GM19238 (cell line): ENCODE data around the gene DHRS4.

Experiments used
- DNase-seq: peaks from one replicate; pipeline ENCODE4 v3.0.0; 2011; ENCODE audit warnings: low spot score; ENCODE audit not compliant: insufficient read length

The DHRS4 gene

DNA sequence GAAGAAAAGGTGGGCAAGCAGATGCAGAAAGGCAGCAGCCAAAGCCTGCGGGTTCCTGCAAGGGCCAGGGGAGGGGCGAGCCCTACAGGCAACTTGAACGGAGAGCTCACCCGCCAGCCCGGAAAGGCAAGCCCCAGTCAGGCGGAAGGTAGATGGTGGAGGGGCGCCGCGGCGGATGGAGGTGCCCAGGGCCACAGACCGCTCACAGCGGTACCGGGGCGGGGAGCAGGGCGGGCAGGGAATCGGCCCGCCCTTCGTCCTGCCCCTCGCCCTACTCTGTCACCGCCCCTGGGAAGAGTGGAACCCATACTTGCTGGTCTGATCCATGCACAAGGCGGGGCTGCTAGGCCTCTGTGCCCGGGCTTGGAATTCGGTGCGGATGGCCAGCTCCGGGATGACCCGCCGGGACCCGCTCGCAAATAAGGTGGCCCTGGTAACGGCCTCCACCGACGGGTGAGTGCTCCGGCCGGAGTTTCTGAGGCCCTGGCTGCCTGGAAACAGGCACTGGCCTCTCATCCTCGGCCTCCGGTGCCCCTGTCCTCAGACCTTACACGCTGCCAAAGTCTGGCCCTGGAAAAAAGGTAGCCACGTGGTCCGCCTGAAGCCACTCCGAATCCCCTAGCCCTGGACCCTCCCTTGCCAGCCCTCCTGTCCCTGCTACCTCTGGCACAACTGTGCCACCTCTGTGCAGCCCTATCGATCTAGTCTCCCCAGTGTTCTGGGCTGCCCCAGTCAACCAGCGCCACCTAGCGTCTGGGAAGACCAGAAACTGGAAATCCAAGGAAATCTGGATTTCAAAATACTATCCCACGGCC is at the start of gene DHRS4:
Gene DHRS4 (plus strand): TSS at position 307 of the 815 bp plus-strand sequence. CDS start 19 bp downstream, at position 326.
- DNase-seq: peak; percentile 56

DNA sequence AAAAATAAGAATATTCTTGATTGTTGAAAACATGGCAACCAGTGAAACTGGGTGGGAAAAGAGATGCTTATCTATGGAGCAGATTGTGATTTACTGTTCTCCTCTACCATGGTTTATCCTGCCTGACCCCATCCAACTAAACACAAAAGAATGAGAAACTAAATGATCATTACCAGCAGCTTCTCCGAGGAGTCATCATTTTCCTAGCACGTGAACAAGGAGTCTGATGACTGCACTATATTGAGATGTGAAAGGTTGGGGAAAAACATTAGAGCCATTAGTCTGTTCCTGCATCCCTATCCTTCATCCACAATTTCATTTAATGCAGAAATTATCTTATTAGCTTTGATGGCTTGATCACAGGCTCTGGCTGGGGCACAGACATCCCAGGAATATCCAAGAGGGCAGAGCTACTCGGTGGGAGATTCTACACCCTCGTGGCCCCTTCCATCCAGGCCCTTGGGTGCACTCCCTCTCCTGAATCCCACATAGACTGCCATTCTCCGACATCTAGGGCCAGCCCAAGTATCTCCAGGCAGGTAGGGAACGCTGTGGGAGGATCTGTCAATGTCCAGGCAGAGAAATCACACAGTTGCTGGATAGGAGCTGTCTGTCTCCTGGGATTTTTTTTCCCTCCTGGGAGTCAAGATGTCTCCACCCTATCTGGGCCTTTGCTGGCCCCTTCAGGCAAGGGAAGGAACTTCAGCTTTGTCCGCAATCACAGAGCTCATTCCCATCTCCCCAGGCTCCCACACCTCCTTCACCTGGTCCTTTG is 43.3 kb upstream of the DHRS4 start:
- peak; percentile 32 for DNase-seq

DNA sequence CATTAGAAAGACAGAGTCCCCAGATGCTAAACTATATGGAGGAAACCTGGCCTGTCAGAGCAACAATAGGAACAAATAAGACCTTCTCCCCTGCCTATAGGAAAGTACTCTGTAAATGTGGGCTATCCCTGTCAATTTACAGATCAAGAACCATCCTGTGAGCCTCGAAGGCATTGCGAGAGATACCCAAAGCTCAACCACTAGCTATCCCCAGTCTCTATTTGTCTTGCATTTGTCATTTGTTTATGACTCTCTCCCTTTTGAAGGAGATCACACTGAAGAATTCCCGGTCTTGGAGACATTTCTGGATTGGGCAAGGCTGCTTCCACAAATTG is 42.7 kb upstream of the DHRS4 start:
- DNase-seq: no peak

DNA sequence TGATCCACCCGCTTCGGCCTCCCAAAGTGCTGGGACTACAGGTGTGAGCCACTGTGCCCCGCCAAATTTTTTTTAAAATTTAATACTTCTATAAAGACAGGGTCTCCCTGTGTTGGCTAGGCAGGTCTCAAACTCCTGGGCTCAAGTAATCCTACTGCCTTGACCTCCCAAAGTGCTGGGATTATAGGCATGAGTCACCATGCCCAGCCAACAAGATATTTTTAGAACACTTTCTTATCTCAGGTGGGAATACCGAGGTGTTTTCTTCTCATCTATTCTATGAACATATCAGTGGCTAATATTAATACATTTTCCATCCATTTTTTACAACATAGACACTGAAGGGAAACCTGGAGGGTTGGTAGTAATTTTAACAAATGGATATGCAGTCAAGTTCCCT is 38.0 kb upstream of the DHRS4 start:
- no peak for DNase-seq

DNA sequence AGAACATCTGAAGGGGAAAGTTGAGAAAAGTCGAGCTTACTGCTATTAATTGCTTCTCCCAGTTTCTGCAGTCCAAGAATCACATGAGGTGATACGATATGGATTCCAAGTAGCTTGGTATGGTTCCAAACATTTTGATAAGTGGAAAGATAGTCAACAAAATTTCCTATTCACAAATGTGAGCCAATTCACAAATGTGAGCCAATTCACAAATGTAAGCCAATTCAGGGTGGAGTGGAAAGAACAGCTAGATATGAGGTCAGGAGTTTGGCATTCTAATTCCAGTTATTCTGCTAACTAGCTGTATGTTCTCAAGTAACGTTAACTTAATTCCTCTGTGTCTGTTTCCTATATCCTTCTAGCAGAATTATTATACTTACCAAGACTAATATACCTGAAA is 37.6 kb upstream of the DHRS4 start:
- DNase-seq: no peak

DNA sequence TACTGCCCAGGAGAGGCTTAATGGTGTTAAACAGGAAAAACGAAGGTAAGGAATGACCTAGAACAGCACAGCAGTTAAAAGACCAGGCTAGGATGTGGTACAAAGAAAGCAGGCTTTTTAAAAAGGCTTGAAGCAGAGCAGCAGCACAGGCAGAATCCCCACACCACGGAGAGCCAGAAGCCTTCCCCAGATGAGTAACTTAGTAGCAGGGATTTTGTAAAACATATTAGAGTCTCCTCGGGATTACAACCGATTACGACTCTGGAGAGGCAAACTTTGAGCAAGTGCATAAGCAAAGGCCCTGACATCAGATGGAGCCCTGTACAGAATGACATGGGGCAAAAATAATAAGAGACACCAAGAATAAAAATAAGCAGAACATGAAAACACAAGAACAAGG is 37.1 kb upstream of the DHRS4 start:
- DNase-seq: no peak

DNA sequence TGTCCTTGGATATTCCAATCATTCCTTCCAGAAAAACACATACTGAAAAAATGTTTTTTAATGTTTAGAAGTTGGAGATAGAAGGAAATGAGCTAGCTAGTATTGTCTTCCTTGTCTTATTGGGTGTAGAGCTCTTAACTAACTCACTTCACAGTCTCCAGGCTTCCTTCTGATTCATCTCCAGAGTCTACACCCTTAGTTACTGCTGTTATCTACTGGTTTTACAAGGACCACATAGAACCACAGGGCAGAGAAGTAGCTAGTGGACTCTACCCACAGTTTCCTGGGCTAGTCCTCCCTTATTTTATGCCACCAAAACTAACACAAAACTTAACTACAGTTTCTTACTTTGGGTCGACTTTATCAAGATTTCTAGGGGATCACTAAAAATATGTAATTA is 31.0 kb upstream of the DHRS4 start:
- no peak for DNase-seq

DNA sequence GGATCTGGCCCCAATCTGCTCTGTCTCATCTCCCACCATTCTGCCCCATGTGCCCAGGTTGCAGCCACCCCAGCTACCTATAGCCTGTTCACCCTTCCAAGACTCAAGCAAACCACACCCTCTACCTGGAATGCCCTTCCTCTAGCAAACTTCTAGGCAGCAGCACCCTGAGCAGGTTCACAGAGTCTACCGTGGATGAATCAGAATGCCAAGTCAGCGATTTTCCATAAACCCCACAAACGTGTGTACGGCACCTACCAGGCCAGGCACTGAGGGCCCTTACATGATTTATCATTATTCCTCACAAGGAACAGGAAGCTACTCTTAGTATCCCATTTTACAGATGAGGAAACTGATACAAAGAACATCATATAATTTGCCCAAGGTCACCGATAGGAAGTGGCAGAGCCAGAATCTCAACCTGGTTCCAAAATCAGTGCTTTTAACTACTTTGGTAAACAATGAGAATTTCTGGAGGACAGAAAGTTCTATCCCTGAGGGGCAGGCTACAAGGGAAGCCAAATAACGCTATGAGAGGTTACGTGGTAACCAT is 28.0 kb upstream of the DHRS4 start:
- DNase-seq: no peak

DNA sequence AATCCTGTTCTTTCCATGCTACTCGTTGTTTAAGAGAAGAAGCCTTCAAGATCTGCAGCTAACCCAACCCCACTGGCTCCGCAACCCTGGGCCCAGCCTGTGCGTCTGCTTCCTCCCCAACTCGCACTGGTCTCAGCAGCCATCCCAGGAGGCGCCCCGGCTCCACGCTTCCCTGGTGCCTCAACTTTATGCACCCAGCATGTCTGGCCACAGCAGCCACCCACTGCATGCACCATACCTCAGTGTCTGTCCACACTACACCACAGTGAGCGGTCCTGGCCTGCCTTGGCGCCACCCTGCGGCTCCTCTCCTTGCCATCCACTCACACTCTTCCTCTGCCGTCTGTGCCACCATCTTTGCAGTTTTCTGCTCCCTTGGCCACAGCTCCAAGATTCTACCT is 27.0 kb upstream of the DHRS4 start:
- no peak for DNase-seq

DNA sequence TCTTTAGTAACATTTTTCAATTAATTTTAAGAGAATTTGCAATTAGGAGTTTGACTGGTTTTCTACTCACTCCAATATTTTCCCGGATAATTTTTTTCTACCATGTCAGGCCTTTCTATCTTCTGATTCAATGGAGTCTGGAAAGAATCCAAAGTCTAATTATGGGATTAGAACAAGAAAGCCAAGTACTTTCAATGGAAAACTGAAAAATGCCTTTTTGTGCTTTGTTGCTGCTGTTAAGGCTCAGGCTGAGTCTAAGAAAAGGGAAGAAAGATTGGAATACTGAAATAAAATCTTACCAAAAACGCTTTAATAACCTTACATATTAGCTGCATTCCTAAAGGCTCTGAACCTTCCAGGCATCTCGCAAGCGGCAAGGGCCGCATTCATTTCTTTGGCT is 24.4 kb upstream of the DHRS4 start:
- no peak for DNase-seq

DNA sequence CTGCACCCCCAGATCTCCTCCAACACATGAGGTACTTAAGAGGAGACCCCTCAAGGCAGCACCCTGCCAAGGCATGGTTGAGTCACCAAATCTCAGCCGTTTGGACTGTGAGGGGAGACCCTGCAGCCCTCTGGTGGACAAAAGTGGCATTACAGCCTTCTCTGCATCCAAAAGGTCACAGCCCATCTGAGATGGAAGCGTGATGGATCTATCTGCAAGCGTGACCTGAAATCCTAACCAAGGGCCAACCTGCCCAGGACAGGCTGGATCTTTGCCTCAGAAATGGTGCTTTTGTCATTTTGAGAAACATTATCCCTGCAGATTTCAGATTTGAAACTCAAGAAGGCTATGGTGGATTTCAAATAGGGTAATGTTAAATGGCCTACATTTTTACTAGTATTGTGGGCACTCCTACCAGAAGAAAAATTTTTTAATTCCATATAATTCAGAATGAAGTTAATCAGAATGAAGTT is 23.7 kb upstream of the DHRS4 start:
- peak; percentile 73 for DNase-seq

DNA sequence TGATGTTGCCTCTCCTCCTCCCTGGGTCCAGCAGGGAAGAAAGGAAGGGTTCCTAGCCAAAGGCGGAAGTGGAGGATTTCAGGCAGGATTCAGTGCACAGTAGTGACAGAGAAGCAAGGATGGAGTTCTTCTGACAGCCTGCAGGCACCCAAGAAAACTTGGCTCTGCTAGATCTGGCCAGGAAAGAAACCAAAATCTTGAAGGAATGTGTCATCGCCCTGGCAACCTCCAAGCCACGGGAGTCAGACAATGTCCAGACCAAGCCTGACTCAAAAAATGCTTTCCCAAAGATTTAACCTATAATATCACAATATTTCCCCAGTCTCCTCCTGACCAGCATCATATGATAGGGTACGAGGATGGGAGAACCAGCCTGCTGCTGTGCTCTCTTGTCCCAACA is 22.8 kb upstream of the DHRS4 start:
- no peak for DNase-seq

DNA sequence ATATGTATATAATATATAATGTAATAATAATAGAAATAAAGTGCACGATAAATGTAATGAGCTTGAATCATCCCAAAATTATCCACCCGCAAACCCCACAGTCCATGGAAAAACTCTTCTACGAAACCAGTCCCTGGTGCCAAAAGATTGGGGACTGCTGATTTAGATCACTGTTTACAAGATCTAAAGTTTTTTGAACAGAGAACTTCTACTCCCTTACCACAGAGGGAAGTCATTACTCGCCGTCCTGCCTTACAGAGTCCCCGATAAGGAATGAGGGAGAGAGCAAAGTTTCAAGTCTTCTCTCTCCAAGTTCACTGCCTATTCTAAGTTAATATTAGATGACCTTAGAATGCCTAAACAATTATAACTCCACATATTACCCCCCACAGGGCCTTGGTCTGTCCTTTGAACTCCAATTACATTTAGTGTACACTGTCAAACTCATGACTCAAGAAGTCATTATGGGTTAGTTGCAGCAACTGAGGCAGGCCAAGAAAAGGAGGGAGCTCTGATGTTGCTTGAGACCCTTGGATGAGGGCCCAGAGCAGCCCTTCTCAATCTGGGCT is 21.8 kb upstream of the DHRS4 start:
- no peak for DNase-seq

DNA sequence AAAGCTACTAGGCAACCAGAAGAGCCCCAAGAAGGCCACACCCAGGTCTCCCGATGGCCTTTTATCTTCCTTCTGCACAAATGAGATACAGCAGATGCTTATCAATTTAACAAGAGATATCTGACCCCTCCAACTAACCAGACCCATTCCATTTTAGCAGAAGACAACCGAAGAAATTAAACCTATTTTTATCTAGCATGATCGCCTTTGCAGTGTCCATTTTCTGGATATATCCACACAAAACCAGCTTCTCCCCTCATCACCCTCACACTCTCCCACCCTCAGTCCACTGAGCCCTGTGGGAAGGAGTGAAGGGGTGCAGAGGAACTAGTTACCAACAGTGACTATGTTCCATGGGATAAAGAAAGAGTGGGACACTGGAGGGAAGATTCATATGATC is 20.9 kb upstream of the DHRS4 start:
- DNase-seq: no peak

DNA sequence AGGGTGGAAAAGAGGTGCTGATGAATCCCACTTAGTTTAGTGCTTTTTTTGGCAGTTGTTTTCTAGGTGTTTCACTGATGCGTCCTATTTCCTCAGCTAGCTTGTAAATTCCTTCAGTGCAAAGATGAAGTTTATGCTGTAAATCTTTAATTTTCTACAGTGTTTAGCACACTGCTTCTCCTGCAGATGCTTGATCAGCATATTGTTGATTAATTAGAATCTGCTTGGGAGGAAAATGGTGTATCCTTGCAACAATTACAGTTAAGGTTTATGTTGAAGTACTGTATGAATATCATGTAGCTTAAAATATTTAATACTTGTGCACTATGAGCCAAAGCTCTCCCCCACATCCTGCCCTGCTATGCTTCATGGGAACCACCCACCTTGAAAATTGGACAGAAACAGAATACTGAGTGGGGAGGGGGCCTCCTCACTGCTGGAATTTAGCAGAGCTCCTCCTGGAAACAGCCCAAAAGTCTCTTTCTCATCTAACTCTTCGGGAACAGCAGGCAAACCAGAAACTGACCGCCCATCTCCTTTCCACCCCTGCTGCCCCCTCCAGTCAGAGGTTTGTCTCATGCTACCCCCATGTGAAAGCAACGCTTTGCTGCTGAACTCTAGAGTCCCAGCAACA is 20.3 kb upstream of the DHRS4 start:
- DNase-seq: no peak

DNA sequence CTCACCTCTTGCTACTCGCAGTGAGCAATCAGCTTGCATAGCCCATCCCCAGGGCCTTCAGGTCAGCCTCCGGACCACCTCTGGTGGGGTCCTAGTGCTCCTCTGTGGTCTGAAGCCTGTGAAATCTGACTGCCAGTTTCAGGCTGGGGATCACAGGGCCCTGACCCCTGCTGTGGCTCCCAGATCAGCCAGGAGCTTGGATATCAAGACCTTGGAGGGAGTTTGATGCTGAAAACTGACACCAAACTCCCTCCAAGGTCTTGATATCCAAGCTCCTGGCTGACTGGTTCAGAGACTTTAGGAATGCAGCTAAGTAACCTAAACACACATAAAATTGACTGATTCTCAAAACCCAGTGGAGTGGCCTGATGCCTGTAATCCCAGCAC is 19.8 kb upstream of the DHRS4 start:
- no peak for DNase-seq

DNA sequence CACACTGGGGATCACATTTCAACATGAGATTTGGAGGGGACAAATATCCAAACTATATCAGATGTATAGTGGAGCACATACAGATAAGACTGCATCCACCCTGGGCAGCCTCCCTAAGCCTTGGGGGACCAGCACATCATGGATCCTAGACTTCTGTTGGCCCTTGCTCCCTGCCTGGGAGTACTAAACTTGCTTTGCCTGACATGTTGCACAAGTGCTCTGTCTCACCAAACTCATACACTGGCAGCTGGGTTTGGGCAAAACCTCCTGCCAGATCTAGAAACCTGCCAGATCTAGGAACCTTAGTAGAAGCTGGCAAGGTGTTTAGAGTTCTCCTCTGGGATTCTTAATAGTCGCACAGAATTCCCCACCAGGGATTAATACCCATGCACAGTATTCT is 18.4 kb upstream of the DHRS4 start:
- no peak for DNase-seq

DNA sequence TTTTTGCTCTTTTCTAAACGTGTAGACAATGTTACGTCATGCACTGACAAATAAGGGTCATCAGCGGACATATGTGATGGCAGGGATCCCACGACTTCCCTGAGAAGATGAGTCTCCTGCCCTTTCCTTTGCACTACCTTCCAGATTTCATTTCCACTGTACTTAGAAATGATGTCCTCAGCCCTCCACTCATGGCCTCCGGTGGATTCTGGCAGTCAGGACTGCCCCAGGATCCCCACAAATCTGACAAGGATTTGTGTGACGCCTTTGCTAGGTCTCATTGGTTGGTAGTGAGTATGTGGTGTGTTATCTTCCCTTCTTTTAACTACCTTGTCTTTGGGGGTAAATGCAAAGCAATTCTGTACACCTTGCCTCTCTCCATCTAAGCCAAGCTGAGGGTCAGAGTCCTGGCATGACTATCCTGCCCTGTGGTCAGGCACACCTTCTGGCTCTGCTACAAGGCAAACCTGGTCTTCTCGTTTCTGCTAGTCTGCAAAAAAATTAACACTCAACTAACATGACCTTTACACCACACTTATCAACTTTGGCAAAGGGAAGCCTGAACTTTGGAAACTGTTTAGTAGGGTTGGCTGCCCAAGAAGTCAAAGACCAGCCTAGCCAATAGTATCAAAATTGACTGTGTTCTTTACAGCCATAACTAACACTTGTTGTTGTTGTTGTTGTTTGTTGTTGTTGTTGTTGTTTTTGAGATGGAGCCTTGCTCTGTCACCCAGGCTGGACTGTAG is 17.3 kb upstream of the DHRS4 start:
- no peak for DNase-seq

DNA sequence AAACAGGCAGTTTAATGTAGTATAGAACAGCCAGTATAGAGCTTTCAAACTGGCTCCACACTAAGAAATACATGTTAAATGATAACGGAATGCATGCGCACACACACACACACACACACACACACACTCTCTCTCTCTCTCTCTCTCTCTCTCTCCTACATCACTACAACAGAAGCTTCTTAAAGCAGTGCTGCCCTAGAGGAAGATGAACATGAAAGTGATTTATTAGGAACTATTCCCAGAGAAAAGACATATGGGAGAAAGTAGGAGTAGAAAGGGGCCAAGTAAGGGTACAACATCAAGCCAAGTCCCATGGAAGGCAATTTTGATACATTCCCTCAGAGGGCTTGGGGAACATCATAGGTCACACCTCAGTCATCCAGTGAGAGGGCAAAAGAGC is 16.4 kb upstream of the DHRS4 start:
- no peak for DNase-seq

DNA sequence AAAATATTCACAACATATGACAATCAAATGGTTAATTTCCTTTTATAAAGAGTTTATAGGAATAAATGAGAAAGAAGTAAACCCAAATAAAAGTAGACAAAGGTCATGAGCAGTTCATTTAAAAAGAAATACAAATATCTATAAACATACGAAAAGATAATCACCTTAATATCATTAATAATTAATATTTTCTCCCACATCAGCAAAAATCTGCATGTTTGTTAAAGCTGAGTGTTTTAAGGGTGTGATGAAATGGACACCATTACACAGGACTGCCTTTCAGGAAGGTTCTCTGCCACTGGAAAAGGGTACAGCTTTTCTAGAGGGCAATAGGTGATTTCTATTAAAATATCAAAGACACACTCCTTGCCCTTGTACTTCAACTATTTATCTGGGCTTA is 14.7 kb upstream of the DHRS4 start:
- no peak for DNase-seq
